Measurements from ENCODE around the gene RBKS.

RBKS gene

GRCh38 chr2:27771548-27772335 is 118.4 kb downstream of the RBKS start, which contains the start of gene MRPL33:
Gene MRPL33, plus strand, starts transcription at chr2:27771719. Its CDS starts 59 bp downstream, at chr2:27771778.
- peak within 1 kb of the TSS; percentile 90 for H3K27ac ChIP-seq (replicated peaks)
- H3K4me3 ChIP-seq (replicated peaks; ENCODE audit: insufficient read depth, low read length): peak within 1 kb of the TSS; percentile 70
- TF ChIP-seq, protein P1, sequence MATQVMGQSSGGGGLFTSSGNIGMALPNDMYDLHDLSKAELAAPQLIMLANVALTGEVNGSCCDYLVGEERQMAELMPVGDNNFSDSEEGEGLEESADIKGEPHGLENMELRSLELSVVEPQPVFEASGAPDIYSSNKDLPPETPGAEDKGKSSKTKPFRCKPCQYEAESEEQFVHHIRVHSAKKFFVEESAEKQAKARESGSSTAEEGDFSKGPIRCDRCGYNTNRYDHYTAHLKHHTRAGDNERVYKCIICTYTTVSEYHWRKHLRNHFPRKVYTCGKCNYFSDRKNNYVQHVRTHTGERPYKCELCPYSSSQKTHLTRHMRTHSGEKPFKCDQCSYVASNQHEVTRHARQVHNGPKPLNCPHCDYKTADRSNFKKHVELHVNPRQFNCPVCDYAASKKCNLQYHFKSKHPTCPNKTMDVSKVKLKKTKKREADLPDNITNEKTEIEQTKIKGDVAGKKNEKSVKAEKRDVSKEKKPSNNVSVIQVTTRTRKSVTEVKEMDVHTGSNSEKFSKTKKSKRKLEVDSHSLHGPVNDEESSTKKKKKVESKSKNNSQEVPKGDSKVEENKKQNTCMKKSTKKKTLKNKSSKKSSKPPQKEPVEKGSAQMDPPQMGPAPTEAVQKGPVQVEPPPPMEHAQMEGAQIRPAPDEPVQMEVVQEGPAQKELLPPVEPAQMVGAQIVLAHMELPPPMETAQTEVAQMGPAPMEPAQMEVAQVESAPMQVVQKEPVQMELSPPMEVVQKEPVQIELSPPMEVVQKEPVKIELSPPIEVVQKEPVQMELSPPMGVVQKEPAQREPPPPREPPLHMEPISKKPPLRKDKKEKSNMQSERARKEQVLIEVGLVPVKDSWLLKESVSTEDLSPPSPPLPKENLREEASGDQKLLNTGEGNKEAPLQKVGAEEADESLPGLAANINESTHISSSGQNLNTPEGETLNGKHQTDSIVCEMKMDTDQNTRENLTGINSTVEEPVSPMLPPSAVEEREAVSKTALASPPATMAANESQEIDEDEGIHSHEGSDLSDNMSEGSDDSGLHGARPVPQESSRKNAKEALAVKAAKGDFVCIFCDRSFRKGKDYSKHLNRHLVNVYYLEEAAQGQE (IDR thresholded peaks at IDR 0.05; ENCODE audit: insufficient replicate concordance, low read depth): no peak
- TF ChIP-seq POLR2AphosphoS5 (IDR thresholded peaks at IDR 0.05; ENCODE audit: low read depth): peak; percentile 84
- peak; percentile 98 for TF ChIP-seq GABPA (IDR thresholded peaks at IDR 0.05; ENCODE audit: low read depth)
- TF ChIP-seq CTCF (IDR thresholded peaks at IDR 0.05; ENCODE audit: insufficient read depth, low read length): no peak
- no peaks in the 10 kb centered on the region for H3K27me3 ChIP-seq (ENCODE audit: insufficient read depth, poor library complexity, severe bottlenecking)
- peak; percentile 90 to 94 for DNase-seq (ENCODE audit: low read depth in 1 of 2, low spot score in 1 of 2)

DNA sequence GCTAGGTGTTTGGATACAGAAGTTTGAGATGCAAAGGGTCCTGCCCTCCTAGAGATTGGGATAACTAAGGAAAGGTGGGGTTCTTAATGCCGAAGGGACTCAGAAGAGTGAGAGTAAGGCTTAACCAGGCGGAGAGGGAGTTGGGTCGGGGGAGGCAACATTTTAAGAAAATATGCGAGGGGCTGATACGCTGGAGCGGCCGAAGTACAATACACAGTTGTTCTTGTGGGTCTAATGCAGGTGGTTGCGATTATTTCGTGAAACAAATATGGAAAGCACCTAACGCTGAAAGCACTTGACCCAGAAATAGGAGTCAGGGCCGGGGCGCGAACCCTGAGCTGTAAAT is 119.0 kb downstream of the RBKS start:
- Histone ChIP-seq H3K27me3 (ENCODE audit: insufficient read depth, poor library complexity, severe bottlenecking) (no peaks in the 10 kb centered on the region), H3K27ac (replicated peaks) (peak overlapping the region; percentile 90), H3K4me3 (replicated peaks; ENCODE audit: insufficient read depth, low read length) (peak overlapping the region; percentile 70)
- DNase-seq (ENCODE audit: low read depth in 1 of 2, low spot score in 1 of 2): no peak
- TF ChIP-seq GABPA (IDR thresholded peaks at IDR 0.05; ENCODE audit: low read depth) (no peak), SPI1 (IDR thresholded peaks at IDR 0.05; ENCODE audit: borderline replicate concordance, low read depth) (no peak), POLR2AphosphoS5 (IDR thresholded peaks at IDR 0.05; ENCODE audit: low read depth) (no peak), CTCF (IDR thresholded peaks at IDR 0.05; ENCODE audit: insufficient read depth, low read length) (no peak)
- TF ChIP-seq, protein P1 (IDR thresholded peaks at IDR 0.05; ENCODE audit: insufficient replicate concordance, low read depth): no peak

GRCh38 chr2:27766287-27766661 is 123.9 kb downstream of the RBKS start:
- no peak overlapping the region for H3K4me3 ChIP-seq (replicated peaks; ENCODE audit: insufficient read depth, low read length)
- TF ChIP-seq, protein P1 (IDR thresholded peaks at IDR 0.05; ENCODE audit: insufficient replicate concordance, low read depth): no peak
- TF ChIP-seq SPI1 (IDR thresholded peaks at IDR 0.05; ENCODE audit: borderline replicate concordance, low read depth): peak; percentile 70
- no peak overlapping the region for H3K27ac ChIP-seq (replicated peaks)
- DNase-seq (ENCODE audit: low read depth in 1 of 2, low spot score in 1 of 2): no peak
- no peaks in the 10 kb centered on the region for H3K27me3 ChIP-seq (ENCODE audit: insufficient read depth, poor library complexity, severe bottlenecking)

All from HL-60 (cell line).